Fibroblast of lung (primary cell): ENCODE data around the gene LRGUK. TPM values are rescaled to one million over a fixed set of nuclear protein-coding genes. Genes with fewer than 3 reads are reported as not detected.

Experiments
- DNase-seq, 2 donors: peaks; one replicate each; pipeline versions ENCODE4 v3.0.0 to v3.0.0-alpha.2; 2010; ENCODE audit warnings: low read depth in 2 of 2
- H2AFZ ChIP-seq: 2 replicates; pipeline ENCODE4 v1.5.1; 2012; ENCODE audit warnings: low read length, control low read depth, inconsistent platforms
- H3K27ac ChIP-seq: 2 replicates; pipeline ENCODE4 v1.5.1; 2011; ENCODE audit warnings: low read length, control low read depth; ENCODE audit not compliant: insufficient read depth
- H3K27me3 ChIP-seq: 2 replicates; pipeline ENCODE4 v1.5.1; 2011; ENCODE audit warnings: mild to moderate bottlenecking, low read length; ENCODE audit not compliant: control insufficient read depth, insufficient read depth
- H3K36me3 ChIP-seq: 2 replicates; pipeline ENCODE4 v1.5.1; 2011; ENCODE audit warnings: low read length; ENCODE audit not compliant: control insufficient read depth, insufficient read depth
- H3K4me1 ChIP-seq: 2 replicates; pipeline ENCODE4 v1.5.1; 2011; ENCODE audit warnings: low read length; ENCODE audit not compliant: control insufficient read depth, insufficient read depth; ENCODE audit errors: extremely low read depth
- H3K4me2 ChIP-seq: 2 replicates; pipeline ENCODE4 v1.5.1; 2011; ENCODE audit warnings: low read length, control low read depth; ENCODE audit not compliant: insufficient read depth; ENCODE audit errors: extremely low read depth
- H3K4me3 ChIP-seq, 4 experiments: fragments of 200-600 bp in 1 of 4; sonication (generic) in 1 of 4; replicated peaks in 1 of 4; 2 replicates each; pipeline ENCODE4 v1.5.1; 2011 to 2016; ENCODE audit warnings: low read length in 4 of 4, low read depth in 3 of 4, mild to moderate bottlenecking in 3 of 4, control low read depth in 2 of 4, inconsistent platforms in 1 of 4, mixed read lengths in 1 of 4; ENCODE audit not compliant: insufficient read depth in 1 of 4; ENCODE audit errors: control extremely low read depth in 1 of 4
- H3K79me2 ChIP-seq: 2 replicates; pipeline ENCODE4 v1.5.1; 2012; ENCODE audit warnings: mild to moderate bottlenecking, low read length, inconsistent platforms; ENCODE audit not compliant: control insufficient read depth, insufficient read depth
- H3K9ac ChIP-seq: 2 replicates; pipeline ENCODE4 v1.5.1; 2011; ENCODE audit warnings: mild to moderate bottlenecking, low read length, control low read depth; ENCODE audit not compliant: insufficient read depth
- H3K9me3 ChIP-seq: 2 replicates; pipeline ENCODE4 v1.5.1; 2012; ENCODE audit warnings: low read depth, low read length; ENCODE audit not compliant: control insufficient read depth, insufficient read depth
- H4K20me1 ChIP-seq: 2 replicates; pipeline ENCODE4 v1.5.1; 2011; ENCODE audit warnings: low read length; ENCODE audit not compliant: control insufficient read depth, insufficient read depth; ENCODE audit errors: extremely low read depth
- EZH2 ChIP-seq: IDR thresholded peaks from 2 replicates; pipeline ENCODE4 v1.5.1; 2012; ENCODE audit warnings: low read length, control low read depth, mild to moderate bottlenecking; ENCODE audit errors: missing control alignments
- polyA plus RNA-seq, 2 donors: library from polyadenylated mRNA; depleted of rRNA in 1 of 2; stranded (reverse) in 1 of 2; unstranded in 1 of 2; fragments of >200 nt; gene quantifications; 2 replicates each; pipeline ENCODE4 v1.2.1, GENCODE V29; 2011 to 2012; ENCODE audit warnings: missing spikeins in 1 of 2
- total RNA-seq: library from RNA; depleted of rRNA; stranded (reverse); fragments of >200 nt; gene quantifications from 2 replicates; pipeline ENCODE4 v1.2.1, GENCODE V29; 2014
- TF ChIP-seq, protein P1 (sequence below), 2 donors: IDR thresholded peaks in 1 of 2; conservative IDR thresholded peaks in 1 of 2; 1 replicate in 1 of 2; 2 replicates in 1 of 2; pipeline ENCODE4 v1.5.1; 2011 to 2012; ENCODE audit warnings: low read length in 2 of 2, control low read depth in 1 of 2, inconsistent platforms in 1 of 2, low read depth in 1 of 2, mild to moderate bottlenecking in 1 of 2

The LRGUK gene
- total and polyA plus RNA-seq, 2 donors (not counting 1 experiment from before 2014, with no cell fraction given) = 0.08 to 0.17 TPM

- Histone ChIP-seq H3K4me3 (no peak overlapping the region), H2AFZ (no peak overlapping the region), H3K36me3 (no peaks in the 10 kb centered on the region), H4K20me1 (no peaks in the 10 kb centered on the region), H3K79me2 (no peaks in the 10 kb centered on the region), H3K4me1 (peaks cover 4% of the 10 kb centered on the region), H3K9ac (no peak overlapping the region), H3K27me3 (no peaks in the 10 kb centered on the region), H3K27ac (no peak overlapping the region), H3K4me2 (no peak overlapping the region), H3K9me3 (no peaks in the 10 kb centered on the region)
- TF ChIP-seq, protein P1, sequence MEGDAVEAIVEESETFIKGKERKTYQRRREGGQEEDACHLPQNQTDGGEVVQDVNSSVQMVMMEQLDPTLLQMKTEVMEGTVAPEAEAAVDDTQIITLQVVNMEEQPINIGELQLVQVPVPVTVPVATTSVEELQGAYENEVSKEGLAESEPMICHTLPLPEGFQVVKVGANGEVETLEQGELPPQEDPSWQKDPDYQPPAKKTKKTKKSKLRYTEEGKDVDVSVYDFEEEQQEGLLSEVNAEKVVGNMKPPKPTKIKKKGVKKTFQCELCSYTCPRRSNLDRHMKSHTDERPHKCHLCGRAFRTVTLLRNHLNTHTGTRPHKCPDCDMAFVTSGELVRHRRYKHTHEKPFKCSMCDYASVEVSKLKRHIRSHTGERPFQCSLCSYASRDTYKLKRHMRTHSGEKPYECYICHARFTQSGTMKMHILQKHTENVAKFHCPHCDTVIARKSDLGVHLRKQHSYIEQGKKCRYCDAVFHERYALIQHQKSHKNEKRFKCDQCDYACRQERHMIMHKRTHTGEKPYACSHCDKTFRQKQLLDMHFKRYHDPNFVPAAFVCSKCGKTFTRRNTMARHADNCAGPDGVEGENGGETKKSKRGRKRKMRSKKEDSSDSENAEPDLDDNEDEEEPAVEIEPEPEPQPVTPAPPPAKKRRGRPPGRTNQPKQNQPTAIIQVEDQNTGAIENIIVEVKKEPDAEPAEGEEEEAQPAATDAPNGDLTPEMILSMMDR (conservative IDR thresholded peaks at IDR 0.05 in 1 of 2, IDR thresholded peaks at IDR 0.05 in 1 of 2; ENCODE audit: low read depth in 1 of 2, low read length in 2 of 2) = no peak
- no peak for TF ChIP-seq EZH2
- no peak for DNase-seq
These were observed 82.3 kb downstream of the LRGUK start for GRCh38 chr7:134209322-134210015.

- Histone ChIP-seq H3K36me3 (no peaks in the 10 kb centered on the region), H3K27me3 (no peaks in the 10 kb centered on the region), H3K4me1 (peaks cover 4% of the 10 kb centered on the region), H3K9me3 (no peaks in the 10 kb centered on the region), H3K79me2 (no peaks in the 10 kb centered on the region), H2AFZ (no peak overlapping the region), H3K4me2 (no peak overlapping the region), H3K4me3 (no peak overlapping the region), H4K20me1 (no peaks in the 10 kb centered on the region), H3K9ac (no peak overlapping the region), H3K27ac (no peak overlapping the region)
- DNase-seq = no peak
- no peak for TF ChIP-seq EZH2
- TF ChIP-seq, protein P1 (conservative IDR thresholded peaks at IDR 0.05 in 1 of 2, IDR thresholded peaks at IDR 0.05 in 1 of 2; ENCODE audit: low read depth in 1 of 2, low read length in 2 of 2) = no peak
These were observed 83.1 kb downstream of the LRGUK start for GRCh38 chr7:134210227-134210626.

GRCh38 chr7:134210976-134211663 lies 84.0 kb downstream of the LRGUK start:
- Histone ChIP-seq H3K9ac (no peak overlapping the region), H3K9me3 (no peaks in the 10 kb centered on the region), H3K27ac (no peak overlapping the region), H3K4me3 (no peak overlapping the region), H4K20me1 (no peaks in the 10 kb centered on the region), H3K4me2 (no peak overlapping the region), H3K4me1 (peaks cover 4% of the 10 kb centered on the region), H3K36me3 (no peaks in the 10 kb centered on the region), H3K79me2 (no peaks in the 10 kb centered on the region), H3K27me3 (no peaks in the 10 kb centered on the region), H2AFZ (no peak overlapping the region)
- TF ChIP-seq, protein P1 (conservative IDR thresholded peaks at IDR 0.05 in 1 of 2, IDR thresholded peaks at IDR 0.05 in 1 of 2; ENCODE audit: low read depth in 1 of 2, low read length in 2 of 2) = no peak
- no peak for TF ChIP-seq EZH2
- DNase-seq = no peak
